ENCODE results near the gene SLC19A1.
"Not testable (repeated sequence)": the region's sequence is repeated elsewhere in the genome, so short reads cannot be mapped to it uniquely, and the experiment has no call there.

SLC19A1 gene

DNA sequence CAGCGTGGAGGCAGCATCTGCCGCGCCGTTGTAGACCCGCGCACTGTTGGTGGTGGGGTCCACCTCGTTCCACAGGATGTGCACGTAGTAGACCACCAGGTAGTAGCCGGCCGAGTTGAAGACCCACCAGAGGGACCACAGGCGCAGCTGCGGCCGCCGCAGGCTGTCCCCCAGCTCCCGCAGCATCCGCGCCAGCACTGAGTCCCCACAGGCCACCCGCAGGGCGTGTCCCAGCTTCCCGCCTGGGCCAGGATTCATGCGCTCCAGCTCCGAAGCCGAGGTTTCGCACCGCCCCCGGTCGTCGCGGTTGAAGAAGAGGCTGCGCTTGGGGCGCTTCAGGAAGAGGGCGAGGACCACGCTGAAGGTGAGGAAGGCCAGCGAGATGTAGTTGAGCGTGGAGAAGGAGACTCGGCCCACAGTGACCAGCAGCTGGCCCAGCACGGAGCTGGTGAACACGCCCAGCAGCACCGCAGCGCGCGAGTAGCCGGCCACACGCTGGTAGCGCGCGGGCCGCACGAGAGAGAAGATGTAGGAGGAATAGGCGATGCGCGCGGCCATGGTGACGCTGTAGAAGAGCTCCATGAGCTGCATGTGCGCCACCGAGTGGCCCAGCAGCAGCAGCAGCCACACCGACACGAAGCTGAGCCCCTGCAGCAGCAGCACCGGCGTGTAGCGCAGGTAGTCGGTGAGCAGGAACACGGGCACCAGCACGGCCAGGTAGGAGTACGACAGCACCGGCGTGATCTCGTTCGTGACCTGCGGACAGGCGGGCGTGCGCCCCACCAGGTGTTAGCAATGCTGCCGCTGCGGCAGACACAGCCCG lies 10.6 kb downstream of the SLC19A1 start:
- no peak for DNase-seq

DNA sequence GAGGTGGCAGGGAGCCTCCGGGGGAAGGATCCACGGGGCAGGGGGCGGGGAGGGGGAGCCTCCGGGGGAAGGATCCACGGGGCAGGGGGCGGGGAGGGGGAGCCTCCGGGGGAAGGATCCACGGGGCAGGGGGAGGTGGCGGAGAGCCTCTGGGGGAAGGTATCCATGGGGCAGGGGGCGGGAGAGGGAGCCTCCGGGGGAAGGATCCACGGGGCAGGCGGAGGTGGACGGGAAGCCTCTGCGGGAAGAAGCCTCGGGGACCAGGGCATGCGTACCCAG lies 11.2 kb downstream of the SLC19A1 start:
- DNase-seq: not testable (repeated sequence)

DNA sequence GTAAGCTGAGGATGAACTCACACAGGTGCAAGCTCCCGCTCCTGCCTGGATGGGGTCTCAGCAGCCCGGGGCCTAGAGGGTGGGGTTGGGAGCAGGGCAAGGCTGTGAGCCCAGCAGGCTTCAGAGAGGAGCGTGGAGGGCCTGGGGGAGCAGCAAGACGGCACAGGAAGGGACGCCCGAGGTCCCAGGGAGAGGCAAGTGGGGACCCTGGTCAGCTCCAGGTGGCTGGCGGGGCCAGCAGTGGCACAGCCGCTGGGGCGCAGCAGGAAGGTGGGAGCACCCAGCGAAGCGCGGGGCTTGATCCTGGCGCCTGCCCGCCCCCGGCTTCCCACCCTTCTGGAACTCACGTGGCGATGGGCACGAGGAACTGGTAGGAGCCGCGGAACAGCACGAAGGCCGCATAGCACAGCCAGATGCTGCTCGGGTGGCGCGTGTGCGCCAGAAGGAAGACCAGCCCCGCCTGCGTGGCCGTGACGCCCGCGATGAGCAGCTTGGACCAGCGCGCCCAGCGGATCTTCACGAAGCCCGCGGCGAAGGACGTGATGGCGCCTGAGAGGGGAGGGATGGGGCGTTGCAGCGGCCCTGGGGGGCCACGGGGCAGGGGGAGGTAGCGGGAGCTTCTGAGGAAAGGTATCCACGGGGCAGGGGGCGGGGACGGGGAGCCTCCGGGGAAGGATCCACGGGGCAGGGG lies 11.7 kb downstream of the SLC19A1 start:
- no peak for DNase-seq

DNA sequence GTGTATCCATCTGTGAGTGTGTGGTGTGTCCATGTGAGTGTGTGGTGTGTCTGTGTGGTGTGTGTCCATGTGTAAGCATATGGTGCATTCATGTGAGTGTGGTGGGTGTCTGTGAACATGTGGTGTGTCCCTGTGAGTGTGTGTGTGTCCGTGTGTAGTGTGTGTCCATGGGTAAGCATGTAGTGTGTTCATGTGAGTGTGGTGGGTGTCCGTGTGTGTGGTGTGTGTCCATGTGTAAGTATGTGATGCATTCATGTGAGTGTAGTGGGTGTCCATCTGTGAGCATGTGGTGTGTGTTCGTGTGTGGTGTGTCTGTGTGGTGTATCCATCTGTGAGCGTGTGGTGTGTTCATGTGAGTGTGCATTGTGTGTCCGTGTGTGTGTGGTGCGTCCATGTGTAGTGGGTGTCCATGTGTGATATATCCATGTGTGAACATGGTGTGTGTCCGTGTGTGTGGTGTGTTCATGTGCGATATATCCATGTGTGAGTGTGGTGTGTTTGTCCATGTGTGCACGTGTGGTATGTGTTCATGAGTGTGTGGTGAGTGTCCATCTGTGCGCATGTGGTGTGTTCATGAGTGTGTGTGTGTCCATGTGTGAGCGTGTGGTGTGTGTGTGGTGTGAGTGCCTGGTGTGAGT lies 12.3 kb downstream of the SLC19A1 start:
- no peak for DNase-seq

DNA sequence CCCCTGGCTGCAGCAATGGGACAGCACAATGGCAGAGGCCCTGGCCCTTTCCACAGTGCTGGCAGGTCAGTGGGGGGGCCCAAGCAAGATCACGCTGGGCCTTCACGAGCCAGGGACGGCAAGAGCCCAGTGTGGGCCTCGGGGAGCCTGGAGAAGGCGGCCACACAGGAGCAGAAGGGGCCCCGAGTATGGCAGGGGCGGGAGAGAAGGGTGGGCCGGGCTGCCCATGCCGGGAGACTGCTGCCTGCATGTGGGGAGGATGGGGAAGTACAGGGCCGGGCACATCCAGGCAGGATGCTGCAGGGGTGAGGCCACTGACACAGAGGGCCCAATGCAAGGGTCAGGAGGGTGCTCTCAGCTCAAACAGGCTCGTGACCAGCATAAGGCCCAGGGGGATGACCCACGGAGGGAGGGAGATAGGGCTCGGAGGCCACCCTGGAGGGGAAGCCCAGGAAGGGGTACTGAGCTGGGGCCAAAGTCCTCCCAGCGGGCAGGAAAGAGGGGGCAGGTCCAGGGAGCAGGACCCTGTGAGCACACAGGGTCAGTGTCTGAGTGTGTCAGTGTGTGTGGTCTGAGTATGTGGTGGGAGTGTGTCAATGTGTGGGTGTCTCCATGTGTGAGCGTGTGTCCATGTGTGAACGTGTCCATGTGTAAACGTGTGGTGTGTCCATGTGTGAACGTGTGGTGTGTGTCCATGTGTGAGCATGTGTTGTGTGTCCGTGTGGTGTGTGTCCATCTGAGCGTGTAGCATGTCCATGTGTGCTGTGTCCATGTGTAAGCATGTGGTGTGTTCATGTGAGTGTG lies 13.1 kb downstream of the SLC19A1 start:
- no peak for DNase-seq

DNA sequence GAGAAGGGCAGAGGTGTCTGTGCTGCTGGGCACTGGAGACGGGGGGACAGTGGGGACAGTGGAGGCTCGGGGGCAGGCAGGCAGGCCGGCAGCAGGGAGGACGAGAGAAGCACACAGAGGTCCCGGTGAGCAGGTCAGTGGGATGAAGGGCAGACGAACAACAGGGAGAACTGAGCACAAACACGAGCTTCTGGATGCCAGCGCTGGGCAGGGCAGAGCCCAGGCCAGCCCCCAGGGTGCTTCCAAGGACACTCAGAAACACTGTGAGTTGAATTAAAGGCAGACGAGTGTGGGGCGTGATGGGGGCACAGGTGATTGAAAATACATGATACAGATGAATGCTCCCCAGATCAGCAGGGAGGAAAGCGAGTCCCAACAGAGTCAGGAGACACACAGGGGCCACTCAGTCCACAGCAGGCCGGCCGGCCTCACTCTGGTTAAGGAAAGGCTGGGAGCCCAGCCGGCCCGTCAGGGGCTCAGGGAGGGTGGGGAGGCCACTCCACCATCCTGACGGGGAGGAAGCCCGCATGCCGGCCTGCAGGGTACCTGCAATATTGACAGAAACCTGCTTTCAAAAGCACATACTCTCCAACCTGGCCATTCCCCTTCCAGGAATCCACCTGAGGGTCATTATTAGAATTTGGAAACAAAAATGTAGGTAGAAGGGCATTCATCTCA lies 14.1 kb downstream of the SLC19A1 start:
- no peak for DNase-seq

DNA sequence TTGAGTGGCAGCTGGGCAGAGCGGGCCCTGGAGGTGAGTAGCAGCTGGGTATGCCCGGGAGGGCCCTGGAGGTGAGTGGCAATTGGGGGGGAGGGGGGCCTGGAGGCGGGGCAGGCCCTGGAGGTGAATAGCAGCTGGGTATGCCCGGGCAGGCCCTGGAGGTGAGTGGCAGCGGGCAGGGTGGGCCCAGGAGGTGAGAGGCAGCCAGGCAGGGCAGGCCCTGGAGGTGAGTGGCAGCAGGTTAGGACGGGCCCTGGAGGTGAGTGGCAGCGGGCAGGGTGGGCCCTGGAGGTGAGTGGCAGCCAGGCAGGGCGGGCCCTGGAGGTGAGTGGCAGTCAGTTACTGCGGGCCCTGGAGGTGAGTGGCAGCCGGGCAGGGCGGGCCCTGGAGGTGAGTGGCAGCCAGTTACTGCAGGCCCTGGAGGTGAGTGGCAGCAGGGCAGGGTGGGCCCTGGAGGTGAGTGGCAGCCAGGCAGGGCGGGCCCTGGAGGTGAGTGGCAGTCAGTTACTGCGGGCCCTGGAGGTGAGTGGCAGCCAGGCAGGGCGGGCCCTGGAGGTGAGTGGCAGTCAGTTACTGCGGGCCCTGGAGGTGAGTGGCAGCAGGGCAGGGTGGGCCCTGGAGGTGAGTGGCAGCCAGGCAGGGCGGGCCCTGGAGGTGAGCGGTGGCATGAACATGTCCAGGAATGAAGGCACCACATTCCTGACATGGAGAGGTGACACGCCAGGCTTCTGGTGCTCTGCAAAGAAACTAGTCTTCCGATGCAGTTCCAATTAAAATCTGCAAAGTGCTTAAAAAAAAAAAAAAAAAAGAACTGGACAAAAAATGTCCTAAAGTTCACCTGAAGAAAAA lies 14.9 kb downstream of the SLC19A1 start:
- not testable (repeated sequence) for DNase-seq

DNA sequence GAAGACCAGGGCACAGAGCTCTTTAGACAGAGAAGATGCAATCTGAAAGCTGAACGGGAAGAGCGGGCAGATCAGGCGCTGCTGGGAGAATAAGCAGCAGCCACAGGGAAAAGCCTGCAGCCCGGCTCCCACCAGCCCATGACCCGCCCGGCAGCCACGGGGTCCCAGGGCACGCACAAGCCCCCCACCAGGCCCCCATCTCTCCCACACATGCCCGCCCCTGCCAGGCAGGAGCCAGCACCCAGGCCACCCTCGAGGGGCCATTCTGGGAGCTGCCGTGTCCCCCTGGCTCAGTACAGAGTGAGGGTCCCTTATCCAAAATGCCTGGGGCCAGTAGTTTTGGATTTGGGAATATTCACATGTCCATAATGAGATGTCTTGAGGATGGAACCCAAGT lies 16.3 kb downstream of the SLC19A1 start:
- no peak for DNase-seq

DNA sequence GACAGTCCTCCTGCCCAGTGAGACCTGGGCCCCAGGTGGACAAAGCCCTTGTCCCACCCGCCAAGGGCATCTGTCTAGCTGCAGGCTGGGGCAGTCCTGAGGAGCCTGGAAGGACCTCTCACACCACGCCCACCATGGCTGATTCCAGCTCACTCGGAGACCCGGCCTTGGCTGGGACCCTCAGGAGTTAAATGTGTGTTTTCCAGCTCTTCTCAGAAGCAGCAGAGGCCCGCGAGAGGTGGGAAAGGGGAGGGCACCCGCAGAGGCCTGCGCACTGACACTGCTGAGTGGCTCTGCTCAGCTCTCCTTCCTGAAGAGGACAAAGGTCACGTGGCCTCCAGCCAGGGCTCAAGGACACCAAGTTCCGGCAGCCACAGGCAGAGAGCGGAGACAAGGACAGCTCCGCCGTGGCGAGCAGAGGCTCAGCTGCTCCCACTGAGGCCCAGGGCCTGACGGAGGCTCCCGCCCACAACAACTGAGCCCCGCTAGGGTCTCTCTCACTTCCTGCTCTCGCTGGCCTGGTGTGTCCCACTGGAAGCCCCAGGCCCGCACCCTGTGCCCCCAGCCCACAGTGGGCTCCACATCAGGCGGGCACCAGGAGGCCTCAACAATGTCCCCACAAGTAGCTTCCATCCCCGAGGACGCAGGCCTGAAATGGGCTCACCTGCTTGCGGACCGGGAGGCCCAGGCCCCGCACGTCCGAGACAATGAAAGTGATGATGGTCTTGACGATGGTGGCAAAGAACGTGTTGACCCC lies 16.9 kb downstream of the SLC19A1 start:
- no peak for DNase-seq

DNA sequence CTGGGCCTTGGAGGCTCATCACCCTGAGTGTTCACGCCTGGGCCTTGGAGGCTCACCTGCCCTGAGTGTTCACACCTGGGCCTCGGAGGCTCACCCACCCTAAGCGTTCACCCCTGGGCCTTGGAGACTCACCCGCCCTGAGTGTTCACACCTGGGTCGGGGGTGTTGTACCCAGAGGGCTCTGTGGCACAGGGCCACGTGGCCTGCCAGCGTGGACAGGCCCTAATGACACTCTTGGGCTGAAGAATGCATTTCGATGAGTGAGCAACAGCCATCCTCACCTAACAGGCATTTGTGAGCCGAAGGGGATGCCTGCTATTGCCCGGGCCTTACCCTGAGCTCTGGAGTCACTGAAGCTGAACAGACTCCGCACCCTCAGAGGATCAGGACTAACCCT lies 17.5 kb downstream of the SLC19A1 start:
- DNase-seq: no peak

DNA sequence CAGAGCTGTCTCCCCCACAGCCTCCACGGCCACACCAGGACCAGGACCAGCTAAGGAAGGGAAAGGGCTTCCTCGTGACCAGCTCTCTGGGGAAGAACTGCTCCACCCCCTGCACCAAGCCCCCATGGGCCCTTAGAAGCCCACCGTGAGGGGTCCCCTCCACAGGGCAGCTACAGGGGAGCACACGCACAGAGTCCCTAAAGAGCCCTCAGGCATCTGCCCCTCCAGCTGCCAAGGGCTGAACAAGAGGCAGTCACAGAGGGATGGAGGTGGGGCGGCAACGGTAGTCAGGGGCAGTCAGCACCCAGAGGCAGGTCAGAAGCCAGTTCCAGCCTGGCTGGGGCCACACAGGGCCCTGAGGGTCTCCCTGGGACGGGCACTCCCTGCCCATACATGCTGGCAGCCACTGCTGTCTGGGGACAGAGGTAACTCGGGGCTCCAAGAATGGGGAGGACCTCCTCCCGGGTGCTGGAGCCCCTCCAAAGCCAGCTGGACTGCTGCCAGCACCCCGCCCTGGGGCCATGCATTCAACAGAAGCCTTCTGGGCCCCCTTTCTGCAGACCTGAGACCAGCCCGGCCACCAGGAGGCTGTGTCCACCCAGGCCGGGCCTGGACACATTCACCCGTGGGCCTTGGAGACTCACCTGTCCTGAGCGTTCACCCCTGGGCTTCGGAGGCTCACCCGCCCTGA lies 18.7 kb downstream of the SLC19A1 start:
- DNase-seq: no peak

DNA sequence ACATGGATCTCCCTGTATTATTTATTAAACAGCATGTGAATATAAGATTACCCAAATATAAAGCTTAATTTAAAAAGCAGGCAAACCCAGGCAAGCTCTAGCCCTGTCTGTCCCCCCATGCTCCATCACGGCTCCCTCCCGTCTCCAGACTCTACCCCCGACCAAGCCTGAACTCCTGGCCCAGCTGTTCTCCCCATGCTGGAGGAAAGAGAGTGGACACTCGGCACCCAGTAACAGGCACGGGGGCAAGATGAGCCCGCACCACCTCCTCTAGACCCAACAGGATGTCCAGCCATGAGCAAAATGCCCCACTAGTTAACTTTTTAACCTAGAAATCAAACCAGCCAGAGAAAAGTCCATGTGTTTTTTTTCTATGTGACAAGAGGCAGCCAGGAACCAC lies 19.3 kb downstream of the SLC19A1 start:
- DNase-seq: no peak

DNA sequence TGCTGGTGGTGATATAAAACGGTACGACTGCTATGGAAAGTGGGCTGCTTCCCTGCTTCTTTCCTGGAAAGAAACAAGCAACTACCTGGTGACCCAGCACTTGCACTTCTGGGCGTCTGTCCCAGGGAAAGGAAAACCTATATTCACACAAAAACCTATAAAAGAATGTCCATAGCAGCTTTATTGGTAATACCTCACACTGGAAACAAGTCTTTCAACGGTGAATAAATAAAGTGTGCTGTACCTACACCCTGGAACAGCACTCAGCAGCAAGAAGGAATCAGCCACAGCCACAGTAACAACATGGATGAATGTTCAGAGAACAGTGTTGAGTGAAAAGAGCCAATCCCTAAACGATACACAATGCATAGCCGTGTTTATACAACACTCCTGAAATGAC lies 19.9 kb downstream of the SLC19A1 start:
- no peak for DNase-seq

DNA sequence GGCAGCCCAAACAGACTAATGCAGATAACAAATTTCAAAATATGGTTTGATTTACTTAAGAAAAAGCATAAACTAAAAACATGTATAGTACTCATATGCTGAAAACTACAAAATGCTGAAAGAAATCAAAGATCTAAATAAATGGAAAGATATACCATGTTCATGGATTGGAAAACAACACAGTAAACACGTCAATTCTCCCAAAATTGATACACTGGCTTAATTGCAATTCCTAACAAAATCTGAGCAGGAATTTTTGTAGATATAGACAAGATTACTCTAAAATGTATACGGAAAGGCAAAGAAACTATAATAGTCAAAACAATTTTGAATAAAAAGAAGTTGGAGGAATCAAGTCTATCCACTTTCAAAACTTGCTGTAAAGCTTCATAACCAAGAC lies 21.0 kb downstream of the SLC19A1 start:
- no peak for DNase-seq

DNA sequence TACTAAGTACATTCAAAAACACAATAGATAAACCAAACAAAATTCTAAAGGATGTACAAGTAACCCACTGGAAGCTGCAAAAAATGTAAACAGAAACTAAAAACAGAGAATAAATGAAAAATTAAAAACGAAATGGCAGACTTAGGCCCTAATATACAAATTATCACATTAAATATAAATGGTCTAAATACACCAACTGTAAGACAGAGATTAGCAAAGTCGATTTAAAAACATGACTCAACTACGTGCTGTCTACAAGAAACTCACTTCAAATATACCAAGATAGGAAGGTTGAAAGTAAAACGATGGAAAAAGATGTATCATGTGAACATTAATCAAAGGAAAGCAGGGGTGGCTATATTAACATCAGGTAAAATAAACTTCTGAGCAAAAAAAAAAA lies 23.1 kb downstream of the SLC19A1 start:
- DNase-seq: no peak

DNA sequence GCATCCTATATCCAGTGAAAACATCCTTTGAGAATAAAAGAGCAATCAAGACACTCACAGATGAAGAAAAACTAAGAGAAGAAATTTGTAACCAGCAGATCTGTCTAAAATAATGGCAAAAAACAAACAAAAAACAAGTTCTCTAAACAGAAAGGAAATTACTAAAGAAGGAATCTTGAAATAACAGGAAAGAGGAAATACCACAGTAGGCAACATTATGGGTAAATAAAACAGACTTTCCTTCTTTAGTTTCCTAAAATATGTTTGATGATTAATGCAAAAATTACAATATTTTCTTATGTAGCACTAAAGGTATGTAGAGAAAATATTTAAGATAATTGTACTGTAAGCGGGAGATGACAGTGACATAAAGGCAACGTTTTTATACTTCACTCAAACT lies 23.5 kb downstream of the SLC19A1 start:
- DNase-seq: no peak

DNA sequence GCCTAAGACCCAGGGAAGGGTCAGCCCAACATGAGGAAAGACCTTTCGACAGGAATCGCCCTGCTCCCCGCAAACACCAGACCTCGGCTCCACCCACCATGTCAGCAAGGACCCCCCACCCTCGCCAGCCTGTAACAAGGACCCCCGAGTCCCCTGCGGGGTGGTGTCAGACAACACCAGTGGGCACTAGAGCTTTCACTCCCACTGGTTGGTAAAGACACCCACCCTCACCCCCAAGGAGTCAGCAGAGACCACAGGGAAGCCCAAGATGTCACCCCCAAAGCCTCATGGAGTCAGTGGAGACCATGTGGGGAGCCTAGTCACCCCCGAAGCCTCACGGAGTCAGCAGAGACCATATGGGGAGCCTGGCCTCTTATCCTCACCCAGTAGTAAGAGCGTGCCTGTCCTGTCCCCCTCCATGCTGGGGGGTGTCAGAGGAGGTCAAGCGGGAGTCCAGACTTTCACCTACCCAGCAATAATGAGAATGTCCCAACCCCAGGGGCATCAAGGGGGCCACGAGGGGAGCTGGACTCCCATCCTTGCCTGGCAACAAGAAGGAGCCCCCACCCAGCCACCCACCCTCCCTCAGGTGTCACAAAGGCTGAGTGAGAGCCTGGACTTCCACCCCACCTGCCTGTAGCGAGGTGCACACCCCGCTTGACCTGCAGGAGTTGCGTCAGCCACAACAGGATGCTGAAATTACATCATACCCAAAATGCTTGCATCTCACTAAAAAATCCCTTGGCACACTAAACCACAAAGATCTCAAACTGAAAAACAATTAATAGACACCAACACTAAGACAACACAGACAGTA lies 24.8 kb downstream of the SLC19A1 start:
- DNase-seq: no peak

DNA sequence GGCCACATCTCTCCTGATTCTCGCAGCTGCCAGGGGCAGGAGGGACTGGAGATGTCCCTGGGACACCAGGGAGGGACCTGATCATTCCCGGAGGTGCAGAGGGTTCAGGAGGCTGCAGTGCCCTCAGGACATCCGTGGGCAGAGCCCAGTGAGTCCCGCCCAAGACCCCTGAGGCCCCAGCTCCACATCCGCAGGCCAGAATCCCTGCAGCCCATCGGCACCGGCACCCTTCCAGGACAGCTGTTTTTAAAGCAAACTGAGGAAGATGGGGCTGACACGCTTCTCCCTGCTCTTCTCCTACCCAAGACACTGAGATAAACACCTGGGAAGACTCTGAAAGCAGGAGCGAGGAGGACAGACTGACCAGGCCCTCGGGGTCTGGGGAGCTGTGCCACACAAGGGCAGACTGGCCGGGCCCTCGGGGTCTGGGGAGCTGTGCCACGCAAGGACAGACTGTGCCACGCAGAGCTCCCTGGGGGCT lies 25.5 kb downstream of the SLC19A1 start:
- DNase-seq: no peak

DNA sequence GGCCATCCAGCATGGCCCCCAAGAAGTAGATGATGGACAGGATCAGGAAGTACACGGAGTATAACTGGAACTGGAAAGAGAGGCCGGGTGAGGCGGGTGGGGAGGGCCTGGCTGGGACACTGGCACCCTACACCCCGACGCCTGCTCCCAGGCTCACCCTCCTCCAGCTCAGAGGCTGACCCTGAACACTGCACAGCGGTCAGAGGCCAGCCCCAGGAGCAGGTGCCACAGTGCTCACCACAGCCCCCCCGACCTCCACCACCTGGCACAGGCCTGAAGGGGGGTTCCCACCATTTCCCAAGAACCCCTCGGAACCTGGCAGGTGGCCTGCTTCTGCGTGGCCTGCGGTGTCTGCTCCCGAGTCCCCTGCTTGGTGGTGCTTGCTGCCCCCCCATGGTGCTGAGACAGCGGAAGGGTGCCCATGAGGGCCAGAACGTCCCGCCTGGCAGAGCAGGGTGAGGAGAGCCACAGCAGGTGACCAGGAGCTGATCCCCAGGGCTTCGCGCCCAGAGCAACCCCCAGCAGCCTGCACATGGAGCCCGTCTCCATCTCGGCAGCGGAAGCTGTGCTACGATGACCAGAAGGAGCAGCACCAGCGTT lies 26.1 kb downstream of the SLC19A1 start:
- no peak for DNase-seq
